ENCODE results near the gene HDAC9.

The HDAC9 gene

DNA sequence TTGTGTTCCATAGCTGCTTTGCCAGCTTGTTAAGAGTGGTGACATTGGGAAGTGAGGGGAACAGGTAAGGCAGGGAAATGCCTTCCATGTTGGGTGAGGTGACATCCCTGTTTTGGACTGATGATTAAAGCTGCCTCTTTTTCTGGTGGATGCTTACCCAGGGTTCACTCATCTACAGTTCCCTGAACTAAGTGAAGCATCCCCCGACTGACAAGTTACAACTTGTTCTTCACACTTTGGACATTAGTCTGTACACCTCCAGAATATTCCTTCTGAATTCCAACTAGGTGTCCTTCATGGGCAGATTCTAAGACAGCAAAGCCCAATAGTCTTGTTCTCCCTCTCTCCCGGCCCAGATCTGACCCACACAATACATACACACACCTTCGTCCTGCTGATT lies 63.4 kb downstream of the HDAC9 start:
- DNase-seq = no peak

GRCh38 chr7:18559756-18560155 lies 64.2 kb downstream of the HDAC9 start:
- no peak for DNase-seq

GRCh38 chr7:18564779-18565178 lies 69.2 kb downstream of the HDAC9 start:
- no peak for DNase-seq

- DNase-seq = no peak
Observed at GRCh38 chr7:18565337-18565736, 69.8 kb downstream of the HDAC9 start.

DNA sequence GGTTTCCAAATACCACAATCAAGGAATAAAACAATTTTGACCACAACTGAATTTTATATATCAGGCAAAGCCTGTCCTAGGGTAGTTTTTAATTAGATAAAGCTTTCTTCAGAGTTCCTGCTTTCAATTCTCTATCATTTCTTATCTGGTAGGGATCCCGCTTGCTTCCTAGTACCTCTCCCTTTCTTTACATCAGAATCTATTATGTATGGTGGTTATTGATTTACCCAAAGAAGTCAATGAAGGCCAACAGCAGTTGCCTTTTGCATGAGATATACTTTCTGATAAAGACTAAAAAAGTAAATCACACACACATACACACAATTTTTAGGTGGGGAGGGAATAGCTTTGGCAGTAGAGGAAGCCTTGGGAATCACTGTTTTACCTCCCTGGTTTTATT lies 70.7 kb downstream of the HDAC9 start:
- DNase-seq = no peak

DNA sequence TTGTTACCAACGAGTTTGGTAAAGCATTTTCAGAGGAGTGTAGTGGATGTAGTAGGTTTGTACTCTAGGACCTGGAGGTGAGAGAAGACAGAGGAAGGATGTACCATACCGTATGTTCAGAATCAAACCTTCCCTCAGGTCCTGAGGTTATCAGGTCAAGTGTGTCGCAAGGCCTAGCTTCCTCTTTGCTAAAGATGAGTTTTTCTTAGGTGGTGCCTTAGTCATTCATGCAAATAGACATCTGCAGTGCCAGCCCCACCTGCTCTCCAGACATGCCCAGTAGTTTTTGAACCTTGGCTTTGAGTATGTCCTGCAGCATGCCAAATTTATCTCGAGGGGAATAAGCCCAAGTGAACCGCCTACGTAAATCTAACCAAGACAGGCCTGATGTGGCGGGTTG lies 71.3 kb downstream of the HDAC9 start:
- no peak for DNase-seq

DNA sequence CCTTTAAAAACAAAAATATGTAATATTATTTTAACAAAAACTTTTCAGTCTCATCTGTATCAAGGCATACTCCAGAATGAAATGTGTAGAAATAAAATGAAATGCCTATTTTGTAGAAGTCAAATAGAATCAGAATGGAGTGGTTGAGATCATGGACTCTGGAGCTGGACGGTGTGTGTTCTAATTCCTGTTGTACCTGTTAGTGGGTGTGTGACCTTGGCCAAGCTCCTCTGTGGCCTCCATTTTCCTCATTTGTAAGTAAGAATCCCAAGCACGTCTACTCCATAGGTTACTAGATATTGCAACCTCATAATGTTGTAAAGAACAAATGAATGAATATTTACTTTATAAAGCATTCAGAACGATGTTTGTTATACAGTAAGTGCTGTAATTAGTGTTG lies 74.9 kb downstream of the HDAC9 start:
- no peak for DNase-seq

GRCh38 chr7:18570890-18571478 lies 75.4 kb downstream of the HDAC9 start:
- no peak for DNase-seq

- DNase-seq = no peak
Observed at GRCh38 chr7:18572154-18572553, 76.6 kb downstream of the HDAC9 start.

- no peak for DNase-seq
Observed at GRCh38 chr7:18572885-18573284, 77.3 kb downstream of the HDAC9 start.

GRCh38 chr7:18573410-18574234 lies 78.1 kb downstream of the HDAC9 start:
- no peak for DNase-seq

GRCh38 chr7:18574235-18574540 lies 78.6 kb downstream of the HDAC9 start:
- DNase-seq = no peak

DNA sequence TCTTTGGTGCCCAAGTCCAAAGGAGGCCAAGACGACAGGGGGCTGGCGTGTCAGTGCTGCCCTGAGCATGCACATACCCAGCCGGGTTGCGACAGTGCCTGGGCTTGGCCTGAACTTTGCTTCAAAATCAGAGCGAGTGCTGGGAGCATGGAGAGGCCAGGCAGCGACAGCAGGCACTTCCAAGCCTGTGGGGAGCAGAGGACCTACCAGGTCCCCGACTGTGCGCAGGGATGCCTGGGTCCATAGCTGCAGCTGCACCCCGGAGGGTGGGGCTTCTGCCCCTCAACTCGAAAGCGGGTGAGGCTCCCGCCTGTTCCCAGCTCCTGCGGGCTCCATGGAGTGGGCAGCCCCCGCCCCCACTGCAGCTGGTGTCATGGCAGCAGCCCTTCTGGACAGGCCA lies 79.1 kb downstream of the HDAC9 start:
- DNase-seq = no peak

- no peak for DNase-seq
Observed at GRCh38 chr7:18575622-18576572, 80.3 kb downstream of the HDAC9 start.

DNA sequence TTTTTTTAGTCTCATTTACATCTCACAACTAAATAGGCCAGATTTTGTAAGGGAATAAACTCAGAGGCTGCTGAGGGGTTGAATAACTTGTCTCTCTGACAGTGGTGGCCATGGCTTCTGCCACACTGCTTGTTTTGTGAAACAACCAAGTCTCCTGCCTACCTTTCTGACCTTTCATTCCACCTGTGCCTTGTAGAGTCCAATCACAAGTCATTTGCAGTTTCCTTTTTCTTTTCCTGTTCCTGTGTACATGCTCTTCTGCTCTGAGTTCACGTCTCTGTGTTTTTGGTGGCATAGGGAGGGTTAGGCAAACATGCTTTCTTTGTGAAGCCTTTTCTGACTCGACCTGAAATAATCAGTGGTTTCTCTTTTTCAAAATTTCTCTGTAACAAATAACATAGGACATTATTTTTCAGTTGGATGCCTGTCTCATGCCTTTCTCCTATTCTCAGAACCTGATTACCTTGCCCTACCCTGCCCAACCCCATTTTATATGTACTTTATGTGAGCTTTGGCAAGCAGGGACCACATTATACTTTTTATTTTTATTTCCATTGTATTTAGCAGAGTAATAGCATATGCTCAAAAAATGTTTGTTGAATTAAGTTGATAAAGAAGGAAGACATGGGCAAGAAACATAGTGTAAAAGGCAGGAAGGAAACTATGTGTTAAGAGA lies 81.7 kb downstream of the HDAC9 start:
- DNase-seq = no peak

- DNase-seq = no peak
Observed at GRCh38 chr7:18579698-18580097, 84.1 kb downstream of the HDAC9 start.

DNA sequence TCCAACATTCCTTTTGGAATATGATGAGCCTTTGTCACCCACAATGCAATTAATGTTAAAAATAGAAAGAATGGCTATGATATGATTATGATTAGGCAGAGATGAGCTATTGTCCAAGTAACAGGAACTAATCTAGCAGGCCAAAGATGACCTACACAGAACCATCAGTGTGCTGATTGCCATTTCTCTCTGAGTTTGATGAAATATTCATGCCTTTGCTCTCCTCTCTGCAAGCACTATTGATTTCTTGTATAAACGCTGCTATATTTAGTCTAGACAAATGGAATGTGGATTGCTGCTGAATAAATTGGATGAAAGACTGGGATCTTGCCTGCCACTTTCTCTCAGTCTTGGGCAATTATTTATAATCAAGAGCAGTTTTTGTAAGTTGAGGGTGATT lies 85.4 kb downstream of the HDAC9 start:
- no peak for DNase-seq

DNA sequence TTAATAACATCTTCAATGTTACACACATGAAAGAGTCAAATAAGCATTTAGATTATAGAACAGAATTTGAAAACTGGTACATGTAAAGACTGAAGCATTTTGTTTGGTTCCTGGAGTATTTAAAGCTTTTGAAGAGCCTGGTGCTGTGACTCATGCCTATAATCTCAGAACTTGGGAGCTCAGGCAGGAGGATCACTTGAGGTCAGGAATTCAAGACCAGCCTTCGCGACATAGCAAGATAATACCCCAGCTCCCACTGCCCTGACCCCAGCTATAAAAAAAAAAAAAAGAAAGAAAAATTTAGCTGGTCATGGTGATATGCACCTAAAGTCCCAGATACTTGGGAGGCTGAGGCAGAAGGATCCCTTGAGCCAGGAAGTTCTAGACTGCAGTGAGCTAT lies 87.8 kb downstream of the HDAC9 start:
- DNase-seq = peak; percentile 70

DNA sequence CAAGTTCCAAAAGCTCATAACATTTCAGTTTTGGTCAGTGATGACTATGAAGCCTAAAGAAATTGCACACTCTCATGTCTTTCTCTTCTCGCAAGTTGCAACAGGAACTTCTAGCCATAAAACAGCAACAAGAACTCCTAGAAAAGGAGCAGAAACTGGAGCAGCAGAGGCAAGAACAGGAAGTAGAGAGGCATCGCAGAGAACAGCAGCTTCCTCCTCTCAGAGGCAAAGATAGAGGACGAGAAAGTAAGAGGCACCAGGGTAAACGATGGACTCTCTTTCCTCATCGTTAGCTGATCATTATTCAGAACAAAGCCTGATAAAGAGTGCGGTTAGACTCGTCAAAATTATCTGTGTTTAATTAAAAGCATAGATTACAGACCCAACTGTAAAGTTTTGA lies 94.7 kb downstream of the HDAC9 start:
- DNase-seq = no peak

GRCh38 chr7:18590744-18591340 lies 95.3 kb downstream of the HDAC9 start:
- no peak for DNase-seq

- no peak for DNase-seq
Observed at GRCh38 chr7:18593602-18594279, 98.2 kb downstream of the HDAC9 start.

GRCh38 chr7:18597754-18598153 lies 102.2 kb downstream of the HDAC9 start:
- no peak for DNase-seq
